SU-DHL-6 (cell line): ENCODE measurements around the gene DGKB.

ENCODE experiments used
- CTCF ChIP-seq: fragments of 200-600 bp; sonication (generic); IDR thresholded peaks from one replicate; pipeline ENCODE4 v1.5.1; 2017; ENCODE audit warnings: antibody characterized with exemption, mild to moderate bottlenecking, low read length, moderate library complexity; ENCODE audit not compliant: insufficient read depth, poor library complexity, severe bottlenecking
- EZH2phosphoT487 ChIP-seq: fragments of 200-600 bp; sonication (generic), shearing (Covaris generic); conservative IDR thresholded peaks from 2 replicates; pipeline ENCODE4 v1.6.1; 2018; ENCODE audit warnings: mild to moderate bottlenecking, antibody characterized with exemption, low read length, moderate library complexity, mixed read lengths

DNA sequence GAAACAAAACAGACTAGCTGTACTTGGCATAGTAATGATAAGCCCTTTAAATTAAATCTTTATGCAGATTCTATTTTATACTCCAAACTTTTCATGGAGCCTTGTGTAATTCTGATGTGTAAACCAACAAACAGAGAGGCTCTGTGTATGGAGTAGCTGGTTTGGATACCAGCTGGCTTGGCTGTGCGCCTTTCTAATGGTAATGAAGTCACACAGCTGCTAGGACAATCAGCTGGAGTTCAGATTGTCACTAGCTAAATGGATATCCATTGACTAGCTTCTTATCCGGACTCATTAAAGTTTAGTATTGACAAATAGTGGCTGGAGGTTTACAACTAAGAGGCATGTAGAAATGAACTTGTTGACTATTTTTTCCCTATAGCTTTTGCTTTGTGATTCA lies 398.4 kb downstream of the DGKB start:
- TF ChIP-seq CTCF (no peak), EZH2phosphoT487 (no peak)
